ENCODE measurements around the gene CTIF.
A peak's percentile ranks its signal among the peaks of the same experiment; 100 is the strongest.

The CTIF gene

DNA sequence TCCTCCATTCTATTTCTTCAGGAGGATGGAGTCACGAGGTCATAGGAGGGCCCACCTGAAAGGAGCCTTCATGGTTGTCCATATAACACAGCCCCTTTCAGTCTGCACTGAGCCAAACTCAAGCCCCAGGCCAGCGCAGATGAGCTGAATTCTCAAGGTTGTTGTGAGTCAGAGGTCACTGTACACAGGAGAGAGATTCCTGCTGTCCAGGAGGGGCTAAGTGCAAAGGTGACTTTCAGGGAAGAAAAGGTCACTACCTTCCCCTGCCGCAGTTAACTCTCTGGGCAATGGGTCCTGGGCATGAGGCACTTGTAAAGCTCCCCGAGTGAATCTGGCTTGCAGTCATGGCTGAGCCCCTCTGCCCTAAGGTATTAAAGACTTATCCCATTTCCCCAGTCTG lies 150.7 kb downstream of the CTIF start:
- DNase-seq = no peak

GRCh38 chr18:48690494-48690893 lies 151.7 kb downstream of the CTIF start:
- DNase-seq = no peak

DNA sequence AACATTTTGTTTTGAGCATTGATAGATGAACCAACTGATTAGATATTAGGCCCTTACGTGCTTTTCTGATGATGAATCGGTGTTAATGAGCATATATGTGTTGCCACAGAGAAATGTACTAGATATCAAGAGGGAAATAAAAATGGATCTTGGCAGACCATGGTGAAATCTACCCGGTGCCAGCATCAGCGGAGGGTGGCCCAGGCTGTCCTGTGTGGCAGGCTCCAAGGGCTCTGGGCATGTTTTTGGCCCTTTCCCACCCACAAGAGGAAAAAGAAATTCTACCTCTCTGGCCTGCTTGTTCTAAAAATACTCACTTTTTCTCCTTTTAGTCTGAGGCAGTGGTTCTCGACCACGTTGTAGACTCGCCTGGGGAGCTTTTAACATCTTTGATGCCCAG lies 154.2 kb downstream of the CTIF start:
- no peak for DNase-seq

DNA sequence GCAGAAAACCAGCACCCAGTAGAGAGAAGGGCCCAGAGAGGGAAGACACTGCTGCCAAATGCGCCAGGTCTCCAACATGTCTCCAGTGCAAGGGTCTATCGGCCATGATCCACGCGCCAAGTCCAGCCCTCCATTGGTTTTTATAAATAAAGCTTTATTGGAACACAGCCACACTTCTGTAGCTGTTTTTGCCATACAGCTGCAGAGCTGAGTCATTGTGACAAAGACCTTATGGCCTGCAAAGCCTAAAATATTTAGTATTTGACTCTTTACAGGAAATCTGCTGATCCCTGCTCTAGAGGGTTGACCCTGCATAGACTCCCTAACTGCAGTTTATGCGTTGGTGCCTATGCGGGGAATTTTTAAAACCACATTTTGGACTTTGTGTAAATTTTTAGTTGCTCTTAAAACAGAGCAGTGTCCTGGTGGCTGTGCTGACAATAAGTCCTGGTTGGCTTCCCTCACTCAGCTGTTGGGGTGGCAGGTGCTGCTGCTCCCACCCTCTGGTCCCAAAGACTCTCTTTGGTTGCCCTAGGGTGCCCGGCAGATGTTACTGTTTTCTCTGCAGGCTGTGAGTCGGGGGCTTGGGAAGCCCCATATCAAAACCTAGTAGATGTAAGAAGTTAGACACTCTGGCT lies 154.9 kb downstream of the CTIF start:
- no peak for DNase-seq

DNA sequence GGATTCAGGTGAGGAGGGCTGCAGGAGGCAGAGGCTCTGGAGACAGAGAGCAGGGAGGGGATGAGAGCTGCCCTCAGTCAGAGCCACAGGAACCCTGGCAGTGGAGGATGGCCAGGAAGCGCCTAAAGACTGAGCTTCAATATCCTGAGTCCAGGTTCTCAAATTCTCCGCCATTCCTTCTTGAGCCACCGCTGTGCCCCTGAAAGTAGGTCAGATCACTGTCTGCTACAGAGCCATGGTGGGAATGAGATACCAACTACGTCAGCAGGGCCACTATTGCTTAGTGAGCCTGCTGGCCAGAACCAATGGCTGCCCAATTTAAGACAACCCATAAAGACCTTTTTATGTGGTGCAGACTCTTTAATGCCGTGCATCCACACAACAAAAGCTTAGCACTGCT lies 155.5 kb downstream of the CTIF start:
- no peak for DNase-seq

- no peak for DNase-seq
Observed at GRCh38 chr18:48695671-48696070, 156.8 kb downstream of the CTIF start.

DNA sequence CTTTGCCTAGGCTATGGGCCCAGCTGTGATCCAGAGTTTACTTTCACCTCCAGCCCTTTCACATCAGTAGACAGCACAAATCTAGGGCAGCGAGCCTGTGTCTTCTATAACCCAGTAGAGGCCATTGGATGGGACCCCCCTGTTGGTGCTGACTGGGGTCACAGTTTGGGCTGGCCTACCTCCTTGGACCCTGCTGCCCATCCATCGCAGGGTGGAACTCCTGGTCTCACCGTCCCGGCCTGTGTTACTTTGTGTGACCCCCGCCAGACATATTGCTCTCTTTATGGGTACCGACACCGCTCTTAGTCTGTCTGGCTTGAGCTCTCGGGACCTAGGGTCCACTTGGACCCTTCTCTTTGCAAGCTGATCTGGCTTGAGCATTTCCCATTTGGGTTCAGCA lies 157.4 kb downstream of the CTIF start:
- no peak for DNase-seq

- no peak for DNase-seq
Observed at GRCh38 chr18:48697441-48697840, 158.6 kb downstream of the CTIF start.

- DNase-seq = peak; percentile 42
Observed at GRCh38 chr18:48698707-48699106, 159.9 kb downstream of the CTIF start.

DNA sequence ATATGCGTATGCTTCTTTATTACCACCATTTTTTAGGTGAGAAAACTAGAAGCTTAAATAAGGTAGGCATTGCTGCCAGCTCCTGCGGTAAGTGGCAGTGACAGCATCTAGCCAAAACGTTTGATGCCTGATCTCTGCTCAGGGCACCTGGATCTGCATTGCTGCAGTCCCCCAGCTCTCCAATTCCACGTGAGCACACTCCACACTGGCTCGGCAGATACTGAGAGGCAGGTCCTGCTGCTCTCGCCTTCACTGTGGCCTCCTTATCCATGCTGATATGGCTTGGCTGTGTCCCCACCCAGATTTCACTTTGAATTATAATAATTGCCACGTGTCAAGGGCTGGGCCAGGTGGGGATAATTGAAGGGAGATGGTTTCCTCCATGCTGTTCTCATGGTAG lies 160.9 kb downstream of the CTIF start:
- DNase-seq = no peak

GRCh38 chr18:48700446-48700845 lies 161.6 kb downstream of the CTIF start:
- no peak for DNase-seq

DNA sequence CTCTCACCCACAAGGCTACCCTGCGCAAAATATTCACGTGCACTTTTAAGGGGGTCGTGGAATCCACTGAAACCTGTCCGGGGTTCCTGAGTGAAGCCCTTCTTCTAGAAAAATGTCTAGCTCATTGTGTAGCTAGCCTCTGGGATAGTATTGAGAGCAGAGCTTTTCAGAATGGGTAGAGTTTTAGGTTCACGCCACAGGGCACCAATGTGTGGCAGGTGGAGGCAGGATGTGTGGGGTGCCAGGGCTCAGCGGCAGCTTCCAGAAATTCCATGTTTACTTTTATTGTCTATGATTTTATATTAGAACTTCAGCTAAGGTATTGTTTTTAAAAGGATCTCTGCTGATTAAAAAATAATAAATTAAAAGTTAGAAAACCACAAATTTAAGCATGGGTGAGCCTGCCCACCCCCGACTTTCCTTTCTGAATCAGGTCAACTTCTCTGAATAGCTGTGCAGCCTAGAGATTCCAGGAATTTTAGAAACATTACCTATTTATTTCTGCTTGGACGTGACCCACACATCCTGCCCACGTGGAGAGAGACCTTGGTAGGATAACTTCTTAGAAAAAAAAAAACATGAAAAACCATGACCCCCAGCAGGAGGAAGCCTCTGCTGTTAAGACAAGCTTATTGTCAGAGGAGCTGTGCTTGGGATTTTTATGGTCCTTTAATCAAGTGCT lies 163.7 kb downstream of the CTIF start:
- no peak for DNase-seq

- DNase-seq = no peak
Observed at GRCh38 chr18:48703028-48703386, 164.2 kb downstream of the CTIF start.

- DNase-seq = no peak
Observed at GRCh38 chr18:48703418-48703817, 164.6 kb downstream of the CTIF start.

- DNase-seq = no peak
Observed at GRCh38 chr18:48705043-48705442, 166.2 kb downstream of the CTIF start.

- DNase-seq = no peak
Observed at GRCh38 chr18:48705531-48705930, 166.7 kb downstream of the CTIF start.

GRCh38 chr18:48706731-48707130 lies 167.9 kb downstream of the CTIF start:
- DNase-seq = no peak

- no peak for DNase-seq
Observed at GRCh38 chr18:48707636-48708296, 168.9 kb downstream of the CTIF start.

DNA sequence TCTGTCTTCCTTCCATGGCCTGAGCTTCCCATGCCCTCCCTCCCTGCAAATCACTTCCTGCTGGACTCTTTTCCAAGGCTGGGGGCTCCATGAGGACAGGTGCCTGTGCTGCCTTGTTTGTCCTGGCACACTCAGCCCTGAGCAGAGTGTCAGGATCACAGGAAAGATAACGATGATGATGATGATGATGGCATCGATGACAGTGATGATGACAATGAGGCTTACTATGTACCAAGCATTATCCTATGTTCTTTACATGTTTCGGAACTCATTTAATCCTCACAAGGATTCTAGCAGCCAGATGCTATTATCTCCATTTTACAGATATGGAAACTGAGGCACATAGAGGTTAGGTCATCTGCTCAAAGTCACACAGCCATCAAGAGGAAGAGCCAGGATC lies 170.0 kb downstream of the CTIF start:
- no peak for DNase-seq

DNA sequence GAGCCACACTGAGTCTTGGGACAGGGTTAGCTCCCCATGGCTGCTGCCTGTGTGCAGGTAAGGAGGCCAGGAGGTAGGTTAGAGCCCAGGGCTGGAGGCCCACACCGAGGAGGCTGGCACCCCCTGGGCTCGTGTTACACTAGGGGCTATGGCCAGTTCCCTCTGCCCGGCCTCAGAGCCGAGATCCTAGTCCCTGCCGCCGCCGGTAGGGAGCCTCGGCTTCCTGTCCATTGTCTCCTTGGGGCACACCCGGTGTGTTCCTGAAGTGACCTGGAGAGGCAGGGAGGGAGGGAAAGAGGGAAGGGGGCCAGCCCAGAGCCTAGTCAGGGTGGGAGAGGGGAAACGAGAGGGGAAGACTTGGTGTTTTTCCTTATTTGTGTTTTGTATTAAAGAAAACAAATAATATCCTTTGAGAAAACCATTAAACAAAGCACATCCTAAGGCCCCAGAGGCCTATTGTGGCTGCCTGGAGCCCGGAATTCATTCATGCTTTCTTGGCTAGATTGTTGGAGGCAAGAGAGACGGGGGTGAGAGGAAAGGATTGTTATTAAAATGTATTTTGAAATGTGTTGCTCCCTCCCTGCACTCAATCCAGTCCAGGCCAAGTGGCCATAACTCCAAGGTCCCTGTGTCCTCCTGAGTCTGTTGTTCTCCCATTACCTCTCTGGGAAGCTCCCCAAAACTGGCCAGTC lies 170.7 kb downstream of the CTIF start:
- DNase-seq = no peak

- DNase-seq = no peak
Observed at GRCh38 chr18:48711651-48712486, 173.0 kb downstream of the CTIF start.

DNA sequence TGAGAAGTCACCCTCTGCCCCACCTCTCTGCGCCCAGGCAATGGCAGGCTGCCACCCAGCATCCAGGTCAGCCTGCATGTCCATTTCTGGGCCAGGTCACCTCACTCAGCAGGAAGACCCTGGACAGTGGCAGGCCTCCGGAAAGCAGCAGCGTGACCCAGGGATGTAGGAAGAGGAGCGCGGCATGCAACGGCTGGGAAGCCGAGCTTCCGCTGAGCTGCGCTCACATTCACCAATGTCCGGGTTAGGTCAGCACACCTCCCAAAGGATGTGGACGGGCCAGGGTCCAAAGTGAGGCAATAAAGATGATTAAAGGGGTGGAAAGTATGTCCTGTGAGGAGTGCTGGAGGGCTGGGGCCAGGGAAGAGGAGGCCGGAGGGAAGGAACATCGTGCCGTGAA lies 174.5 kb downstream of the CTIF start:
- DNase-seq = no peak

- DNase-seq = no peak
Observed at GRCh38 chr18:48714873-48715272, 176.0 kb downstream of the CTIF start.

Data from KG1 (cell line).